Adrenal gland (tissue), 12 donors: ENCODE results near the gene C21orf91. TPM values are rescaled to one million over a fixed set of nuclear protein-coding genes. Genes with fewer than 3 reads are reported as not detected.

Experiments
- DNase-seq, 7 donors: peaks; one replicate each; pipeline ENCODE4 v3.0.0-alpha.2; 2019 to 2020
- H3K27ac ChIP-seq, 5 donors: fragments of 200-600 bp; sonication (generic) in 4 of 5; 1 replicate in 3 of 5; 2 replicates in 2 of 5; pipeline versions ENCODE4 v1.5.1 to v1.8.0; 2016 to 2020; ENCODE audit warnings: mild to moderate bottlenecking in 1 of 5
- H3K27me3 ChIP-seq: fragments of 200-600 bp; 2 replicates; pipeline ENCODE4 v1.8.0; 2021
- H3K36me3 ChIP-seq, 2 donors: fragments of 200-600 bp; replicated peaks in 1 of 2; 1 replicate in 1 of 2; 2 replicates in 1 of 2; pipeline versions ENCODE4 v1.5.1 to v1.8.0; 2018 to 2022
- H3K4me1 ChIP-seq, 2 donors: fragments of 200-600 bp; replicated peaks in 1 of 2; 1 replicate in 1 of 2; 2 replicates in 1 of 2; pipeline versions ENCODE4 v1.5.1 to v1.8.0; 2018 to 2021
- H3K4me3 ChIP-seq, 4 donors: fragments of 200-600 bp; sonication (generic) in 3 of 4; one replicate each; pipeline ENCODE4 v1.5.1; 2016 to 2018
- H3K9me3 ChIP-seq, 3 donors: fragments of 200-600 bp; sonication (generic) in 1 of 3; replicated peaks in 1 of 3; 1 replicate in 2 of 3; 2 replicates in 1 of 3; pipeline versions ENCODE4 v1.5.1 to v1.8.0; 2016 to 2021
- CTCF ChIP-seq, 6 experiments: fragments of 450-650 bp in 4 of 6; fragments of 200-600 bp in 2 of 6; sonication (generic) in 1 of 6; IDR thresholded peaks; 1 replicate in 5 of 6; 2 replicates in 1 of 6; pipeline versions ENCODE4 v1.5.1 to v1.8.0; 2016 to 2021; ENCODE audit warnings: antibody characterized with exemption in 6 of 6, mild to moderate bottlenecking in 2 of 6, moderate library complexity in 1 of 6
- POLR2A ChIP-seq, 2 donors: fragments of 450-650 bp; IDR thresholded peaks; one replicate each; pipeline ENCODE4 v1.6.1; 2017; ENCODE audit warnings: antibody characterized with exemption in 2 of 2, mild to moderate bottlenecking in 2 of 2, moderate library complexity in 1 of 2
- WGBS, 4 donors: extraction: QIAGEN DNeasy Blood & Tissue Kit in 2 of 4; methylation state at CpG; one replicate each; pipeline versions ENCODE4 v1.1.5 to v1.1.7; 2013 to 2017; 5-methylcytosine and 5-hydroxymethylcytosine counted together
- intact Hi-C, 2 donors: fragments of 100-400 bp; cut with DNase I; formaldehyde crosslinking; loops; one replicate each; pipeline versions ENCODE4 v1.14.1 to v1.15.0; 2022 to 2023
- polyA plus RNA-seq, 3 donors: library from polyadenylated mRNA; stranded (reverse); fragments of 200-250 nt in 2 of 3; fragments of 350-450 nt in 1 of 3; fragmentation: Illumina TruSeq in 1 of 3; extraction: RNeasy Lipid Tissue Mini Kit (QIAGEN cat#74804) in 1 of 3; gene quantifications; one replicate each; pipeline ENCODE4 v1.2.3, GENCODE V29; 2013 to 2014
- total RNA-seq, 9 donors: library from RNA; depleted of rRNA in 4 of 9; stranded (reverse); fragments of >200 nt in 4 of 9; fragments of 120-200 nt in 1 of 9; fragmentation: NEBNext Ultra II Directional in 1 of 9; extraction: Animal tissue kit (Norgen Biotek cat#: 25700) in 1 of 9; gene quantifications; one replicate each; pipeline versions ENCODE4 v1.1.0 to v1.2.4, GENCODE V29; 2013 to 2023
- donor health status: healthy with polysubstance abuse.
- donor health status: Bipolar disorder and iron deficiency.
- donor health status: DM: yes; HTN: yes; CAD: no.
- donor health status: DM: no; HTN: no; CAD: no.
- donor health status: DM: no; HTN: no; CAD: no.
- donor health status: DM: yes; HTN: yes; CAD: no.

Gene C21orf91
- total and polyA plus RNA-seq, 12 donors = 1.9 to 19.1 (median 9.5) TPM

GRCh38 chr21:17785403-17785788 is 33.8 kb downstream of the C21orf91 start:
- intact Hi-C loops = no loop called here
- Histone ChIP-seq H3K27me3 (no peaks in the 10 kb centered on the region), H3K27ac (no peak overlapping the region), H3K4me1 (no peaks in the 10 kb centered on the region), H3K9me3 (no peaks in the 10 kb centered on the region), H3K36me3 (peaks cover 0 to 6% of the 10 kb centered on the region in 2 donors), H3K4me3 (no peak overlapping the region)
- no peak for DNase-seq
- no peak for TF ChIP-seq POLR2A (IDR thresholded peaks at IDR 0.05)
- TF ChIP-seq CTCF (IDR thresholded peaks at IDR 0.05) = no peak
- 98 to 100% (median 98%) methylated on average over 2 of the region's 2 CpGs for WGBS, 4 donors

GRCh38 chr21:17784604-17785402 is 34.4 kb downstream of the C21orf91 start:
- H3K4me1 ChIP-seq = no peaks in the 10 kb centered on the region
- H3K27me3 ChIP-seq = no peaks in the 10 kb centered on the region
- intact Hi-C loops = no loop called here
- no peak for DNase-seq
- 74 to 81% (median 79%) methylated on average over 6 of the region's 6 CpGs for WGBS, 4 donors
- H3K4me3 ChIP-seq = no peak overlapping the region
- H3K9me3 ChIP-seq = no peaks in the 10 kb centered on the region
- no peak for TF ChIP-seq POLR2A (IDR thresholded peaks at IDR 0.05)
- no peak for TF ChIP-seq CTCF (IDR thresholded peaks at IDR 0.05)
- no peak overlapping the region for H3K27ac ChIP-seq
- peaks cover 0 to 6% of the 10 kb centered on the region in 2 donors for H3K36me3 ChIP-seq

GRCh38 chr21:17784180-17784598 is 35.0 kb downstream of the C21orf91 start:
- no peak for TF ChIP-seq CTCF (IDR thresholded peaks at IDR 0.05)
- TF ChIP-seq POLR2A (IDR thresholded peaks at IDR 0.05) = no peak
- no peaks in the 10 kb centered on the region for H3K27me3 ChIP-seq
- no peak overlapping the region for H3K27ac ChIP-seq
- DNase-seq = no peak
- intact Hi-C loops = no loop called here
- WGBS, 4 donors = 71 to 73% (median 72%) methylated on average over 5 of the region's 5 CpGs
- peaks cover 0 to 6% of the 10 kb centered on the region in 2 donors for H3K36me3 ChIP-seq
- H3K9me3 ChIP-seq = no peaks in the 10 kb centered on the region
- no peak overlapping the region for H3K4me3 ChIP-seq
- no peaks in the 10 kb centered on the region for H3K4me1 ChIP-seq

GRCh38 chr21:17783481-17784179 is 35.5 kb downstream of the C21orf91 start:
- Histone ChIP-seq H3K4me3 (no peak overlapping the region), H3K27ac (no peak overlapping the region), H3K27me3 (no peaks in the 10 kb centered on the region), H3K9me3 (no peaks in the 10 kb centered on the region), H3K36me3 (peaks cover 0 to 6% of the 10 kb centered on the region in 2 donors), H3K4me1 (no peaks in the 10 kb centered on the region)
- 80 to 94% (median 89%) methylated on average over 2 of the region's 2 CpGs for WGBS, 4 donors
- intact Hi-C loops = no loop called here
- DNase-seq = no peak
- no peak for TF ChIP-seq CTCF (IDR thresholded peaks at IDR 0.05)
- no peak for TF ChIP-seq POLR2A (IDR thresholded peaks at IDR 0.05)
